MM.1S (cell line): ENCODE data around the gene ZSCAN25.

ENCODE experiments used
- CTCF ChIP-seq: fragments of 300-600 bp; sonication (generic); IDR thresholded peaks from 2 replicates; pipeline ENCODE4 v1.5.1; 2016; ENCODE audit warnings: antibody characterized with exemption, low read length, mixed read lengths
- EZH2 ChIP-seq: fragments of 300-600 bp; sonication (generic); optimal IDR thresholded peaks from 2 replicates; pipeline ENCODE3; 2017; ENCODE audit warnings: low read depth, mild to moderate bottlenecking, antibody characterized with exemption, low read length, mixed read lengths

GRCh38 chr7:99606531-99606930 lies 10.2 kb upstream of the ZSCAN25 start:
- no peak for TF ChIP-seq CTCF
- no peak for TF ChIP-seq EZH2
